Measurements from ENCODE around the gene RAB36. TPM values are rescaled to one million over a fixed set of nuclear protein-coding genes. Genes with fewer than 3 reads are reported as not detected.
A peak's percentile ranks its signal among the peaks of the same experiment; 100 is the strongest.

Gene RAB36
- total RNA-seq, 3 donors from 2014 or later (not counting 1 experiment from before 2014, with no cell fraction given): 1.7 to 2.9 (median 2.6) TPM

DNA sequence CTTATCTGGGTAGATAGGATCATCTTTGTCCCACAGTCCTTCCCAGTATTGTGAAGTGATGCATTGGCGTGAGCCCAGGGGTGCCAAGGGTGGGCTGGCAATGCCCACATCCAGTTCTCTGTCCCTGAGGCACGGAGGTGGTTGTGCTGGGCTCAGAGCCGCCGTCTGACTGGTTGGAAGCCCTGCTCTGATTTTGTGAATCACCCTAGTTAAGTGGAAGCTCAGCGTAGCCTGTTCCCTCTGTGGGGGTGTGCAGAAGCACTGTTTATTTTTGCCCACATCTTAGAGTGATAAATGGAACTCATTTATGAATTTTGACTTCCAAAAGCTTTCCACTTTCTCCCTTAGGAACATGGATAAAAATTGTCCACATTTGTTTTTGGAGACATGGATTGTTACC is 48.6 kb downstream of the RAB36 start:
- Mint-ChIP-seq H3K27me3 (ENCODE audit: low read depth in 2 of 2) (no peaks in the 10 kb centered on the region), H3K4me3 (no peak overlapping the region), H3K9me3 (no peaks in the 10 kb centered on the region), H3K4me1 (peaks cover 53 to 69% of the 10 kb centered on the region in 2 donors), H3K36me3 (no peaks in the 10 kb centered on the region), H3K27ac (peak overlapping the region in 1 of 2 donors; percentile 81)
- no peak overlapping the region for H3K27ac ChIP-seq (ENCODE audit: low read length)
- ATAC-seq: no peak
- no peak for DNase-seq
- H3K4me1 ChIP-seq (ENCODE audit: control insufficient read depth, insufficient read depth, low read length): no peaks in the 10 kb centered on the region
- H3K27me3 ChIP-seq (ENCODE audit: control insufficient read depth, insufficient read depth, low read length): no peaks in the 10 kb centered on the region
- H3K36me3 ChIP-seq (ENCODE audit: control insufficient read depth, insufficient read depth, low read length): peaks cover 13% of the 10 kb centered on the region
- TF ChIP-seq, protein P1, sequence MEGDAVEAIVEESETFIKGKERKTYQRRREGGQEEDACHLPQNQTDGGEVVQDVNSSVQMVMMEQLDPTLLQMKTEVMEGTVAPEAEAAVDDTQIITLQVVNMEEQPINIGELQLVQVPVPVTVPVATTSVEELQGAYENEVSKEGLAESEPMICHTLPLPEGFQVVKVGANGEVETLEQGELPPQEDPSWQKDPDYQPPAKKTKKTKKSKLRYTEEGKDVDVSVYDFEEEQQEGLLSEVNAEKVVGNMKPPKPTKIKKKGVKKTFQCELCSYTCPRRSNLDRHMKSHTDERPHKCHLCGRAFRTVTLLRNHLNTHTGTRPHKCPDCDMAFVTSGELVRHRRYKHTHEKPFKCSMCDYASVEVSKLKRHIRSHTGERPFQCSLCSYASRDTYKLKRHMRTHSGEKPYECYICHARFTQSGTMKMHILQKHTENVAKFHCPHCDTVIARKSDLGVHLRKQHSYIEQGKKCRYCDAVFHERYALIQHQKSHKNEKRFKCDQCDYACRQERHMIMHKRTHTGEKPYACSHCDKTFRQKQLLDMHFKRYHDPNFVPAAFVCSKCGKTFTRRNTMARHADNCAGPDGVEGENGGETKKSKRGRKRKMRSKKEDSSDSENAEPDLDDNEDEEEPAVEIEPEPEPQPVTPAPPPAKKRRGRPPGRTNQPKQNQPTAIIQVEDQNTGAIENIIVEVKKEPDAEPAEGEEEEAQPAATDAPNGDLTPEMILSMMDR (IDR thresholded peaks at IDR 0.05): no peak
- no peak overlapping the region for H3K4me3 ChIP-seq (ENCODE audit: low read length)
- 82% methylated on average over 5 of the region's 5 CpGs for WGBS (ENCODE audit: insufficient coverage)
- H3K9me3 ChIP-seq (ENCODE audit: control insufficient read depth, insufficient read depth, low read length): no peaks in the 10 kb centered on the region
- intact Hi-C loops (cut with micrococcal nuclease): no loop called here

DNA sequence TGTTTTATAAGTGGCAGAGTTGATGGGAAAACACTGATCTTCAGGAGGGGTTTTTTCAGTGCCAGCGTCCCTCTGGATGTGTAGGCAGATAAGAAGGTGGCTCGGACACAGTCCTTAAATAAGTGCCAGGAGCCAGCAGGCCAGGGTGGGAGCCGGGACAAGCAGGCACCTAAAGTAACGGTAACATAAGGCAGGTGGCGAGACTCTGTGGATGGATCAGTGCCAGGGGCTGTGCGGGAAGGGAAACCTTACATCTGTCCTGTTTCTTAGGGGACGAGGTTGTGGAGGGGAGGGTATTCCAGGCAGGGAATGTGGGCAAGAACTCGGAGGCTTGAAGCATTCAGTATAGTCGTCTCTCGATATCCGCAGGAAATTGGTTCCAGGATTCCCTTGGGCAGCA is 50.9 kb downstream of the RAB36 start:
- Mint-ChIP-seq H3K4me3 (no peak overlapping the region), H3K9me3 (no peaks in the 10 kb centered on the region), H3K27me3 (ENCODE audit: low read depth in 2 of 2) (no peaks in the 10 kb centered on the region), H3K27ac (no peak overlapping the region), H3K4me1 (peaks cover 47 to 70% of the 10 kb centered on the region in 2 donors), H3K36me3 (no peaks in the 10 kb centered on the region)
- Histone ChIP-seq H3K36me3 (ENCODE audit: control insufficient read depth, insufficient read depth, low read length) (peaks cover 12% of the 10 kb centered on the region), H3K4me3 (ENCODE audit: low read length) (no peak overlapping the region), H3K27ac (ENCODE audit: low read length) (no peak overlapping the region), H3K9me3 (ENCODE audit: control insufficient read depth, insufficient read depth, low read length) (no peaks in the 10 kb centered on the region), H3K4me1 (ENCODE audit: control insufficient read depth, insufficient read depth, low read length) (peaks cover 4% of the 10 kb centered on the region), H3K27me3 (ENCODE audit: control insufficient read depth, insufficient read depth, low read length) (no peaks in the 10 kb centered on the region)
- intact Hi-C loops (cut with micrococcal nuclease): no loop called here
- no peak for DNase-seq
- ATAC-seq: no peak
- WGBS (ENCODE audit: insufficient coverage): 88% methylated on average over 11 of the region's 11 CpGs
- TF ChIP-seq, protein P1 (IDR thresholded peaks at IDR 0.05): no peak

DNA sequence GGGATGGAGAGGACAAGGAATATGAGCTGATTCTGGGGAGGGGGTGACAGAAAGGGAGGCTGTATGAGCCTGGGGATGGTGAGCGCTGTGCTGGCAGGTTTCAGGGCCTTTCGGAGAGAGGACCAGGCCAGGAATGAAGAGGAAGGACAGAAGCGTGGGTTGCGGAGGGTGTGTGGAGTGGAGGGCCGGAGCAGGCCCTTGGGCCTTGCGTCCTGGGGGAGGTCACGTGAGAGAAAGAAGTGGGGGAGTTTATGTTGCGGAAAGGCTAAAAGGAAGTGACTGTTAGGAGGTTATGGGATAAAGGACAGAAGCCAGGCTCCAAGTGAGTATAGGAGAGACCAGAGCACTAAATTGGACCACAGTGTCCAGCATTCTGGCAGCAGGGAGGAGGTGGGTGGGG is 52.6 kb downstream of the RAB36 start:
- no peaks in the 10 kb centered on the region for H3K9me3 Mint-ChIP-seq
- peak overlapping the region; percentile 23 to 48 for H3K27ac Mint-ChIP-seq
- H3K9me3 ChIP-seq (ENCODE audit: control insufficient read depth, insufficient read depth, low read length): no peaks in the 10 kb centered on the region
- no peak for DNase-seq
- H3K27me3 ChIP-seq (ENCODE audit: control insufficient read depth, insufficient read depth, low read length): no peaks in the 10 kb centered on the region
- TF ChIP-seq, protein P1 (IDR thresholded peaks at IDR 0.05): no peak
- H3K36me3 Mint-ChIP-seq: no peaks in the 10 kb centered on the region
- H3K4me1 ChIP-seq (ENCODE audit: control insufficient read depth, insufficient read depth, low read length): peaks cover 4% of the 10 kb centered on the region
- H3K27me3 Mint-ChIP-seq (ENCODE audit: low read depth in 2 of 2): no peaks in the 10 kb centered on the region
- no peak overlapping the region for H3K27ac ChIP-seq (ENCODE audit: low read length)
- peaks cover 44 to 67% of the 10 kb centered on the region in 2 donors for H3K4me1 Mint-ChIP-seq
- WGBS (ENCODE audit: insufficient coverage): 94% methylated on average over 8 of the region's 8 CpGs
- ATAC-seq: no peak
- H3K36me3 ChIP-seq (ENCODE audit: control insufficient read depth, insufficient read depth, low read length): peaks cover 7% of the 10 kb centered on the region
- H3K4me3 ChIP-seq (ENCODE audit: low read length): no peak overlapping the region
- H3K4me3 Mint-ChIP-seq: no peak overlapping the region
- intact Hi-C loops (cut with micrococcal nuclease): no loop called here

DNA sequence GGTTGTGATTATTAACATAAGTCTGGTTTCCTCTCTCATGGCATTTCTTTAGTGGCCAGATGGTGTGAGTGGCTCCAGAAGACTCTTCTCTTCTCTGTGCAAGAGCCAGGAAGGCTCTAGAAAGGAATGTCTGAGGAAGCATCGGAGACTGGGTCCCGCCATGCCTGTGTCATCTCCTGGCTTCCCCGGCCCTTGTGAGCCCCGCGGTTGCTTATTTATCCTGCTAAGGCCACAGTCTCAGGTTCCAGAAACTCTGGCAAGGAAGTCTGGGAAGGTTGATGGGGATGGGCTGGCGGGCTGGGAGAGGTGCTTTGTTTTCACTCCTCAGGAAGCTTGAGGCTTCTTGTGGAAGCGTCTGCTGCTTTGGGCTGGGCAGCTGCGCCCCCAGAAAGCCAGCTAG is 53.9 kb downstream of the RAB36 start:
- DNase-seq (no peak), ATAC-seq (no peak)
- intact Hi-C loops (cut with micrococcal nuclease): no loop called here
- Histone ChIP-seq H3K27me3 (ENCODE audit: control insufficient read depth, insufficient read depth, low read length) (no peaks in the 10 kb centered on the region), H3K9me3 (ENCODE audit: control insufficient read depth, insufficient read depth, low read length) (no peaks in the 10 kb centered on the region), H3K36me3 (ENCODE audit: control insufficient read depth, insufficient read depth, low read length) (peaks cover 11% of the 10 kb centered on the region), H3K4me1 (ENCODE audit: control insufficient read depth, insufficient read depth, low read length) (peaks cover 4% of the 10 kb centered on the region), H3K27ac (ENCODE audit: low read length) (no peak overlapping the region), H3K4me3 (ENCODE audit: low read length) (no peak overlapping the region)
- peak overlapping the region in 1 of 2 donors; percentile 52 for H3K27ac Mint-ChIP-seq
- H3K4me1 Mint-ChIP-seq: peaks cover 43 to 64% of the 10 kb centered on the region in 2 donors
- TF ChIP-seq, protein P1 (IDR thresholded peaks at IDR 0.05): no peak
- H3K4me3 Mint-ChIP-seq: no peak overlapping the region
- no peaks in the 10 kb centered on the region for H3K9me3 Mint-ChIP-seq
- WGBS (ENCODE audit: insufficient coverage): 71% methylated on average over 8 of the region's 8 CpGs
- H3K36me3 Mint-ChIP-seq: no peaks in the 10 kb centered on the region
- H3K27me3 Mint-ChIP-seq (ENCODE audit: low read depth in 2 of 2): no peaks in the 10 kb centered on the region
